GM12878 (cell line): ENCODE measurements around the gene TSSC4. TPM values are rescaled to one million over a fixed set of nuclear protein-coding genes. Genes with fewer than 3 reads are reported as not detected.

Experiments used
- ATAC-seq: fragments of 200-7000 bp; cut with Tn5 transposase; 3 replicates; pipeline ENCODE4 v1.9.1; 2020; ENCODE audit warnings: mild to moderate bottlenecking, moderate library complexity
- BruUV-seq: library from RNA; stranded (reverse); fragments of 400-500 nt; replicated peaks from 2 replicates; lab custom pipeline; 2021; lab: Mats Ljungman, UMichigan
- CTCF ChIA-PET: fragments of 300-600 bp; sonication (Branson Sonifier 250); formaldehyde crosslinking; extraction: SDS; loops from one replicate; lab custom pipeline; 2021; ENCODE audit warnings: inconsistent platforms; lab: Yijun Ruan, JAX
- POLR2A ChIA-PET: fragments of 350-600 bp; formaldehyde crosslinking; extraction: SDS; loops from one replicate; lab custom pipeline; 2021; ENCODE audit warnings: inconsistent platforms; lab: Charles Lee
- RAD21 ChIA-PET: fragments of 300-600 bp; sonication (Branson Sonifier 250); formaldehyde crosslinking; loops from one replicate; lab custom pipeline; 2023; ENCODE audit warnings: antibody characterized with exemption; ENCODE audit not compliant: unreplicated experiment; lab: Charles Lee
- SMC1A ChIA-PET: fragments of 300-600 bp; sonication (Branson Sonifier 250); formaldehyde crosslinking; loops from one replicate; lab custom pipeline; 2023; ENCODE audit not compliant: unreplicated experiment, uncharacterized antibody; lab: Charles Lee
- DNase-seq: peaks from one replicate; pipeline ENCODE4 v3.0.0-alpha.2; 2011; ENCODE audit warnings: low read depth, low spot score
- FAIRE-seq: peaks from 3 replicates; lab custom pipeline; 2011; peaks lifted over from hg19 to GRCh38; lab: Jason Lieb, UNC
- H2AFZ ChIP-seq: 2 replicates; pipeline ENCODE4 v1.6.0; 2011; ENCODE audit warnings: low read depth, low read length, control low read depth; ENCODE audit not compliant: control insufficient read depth
- H3K27ac ChIP-seq: 2 replicates; pipeline ENCODE4 v1.5.1; 2011; ENCODE audit warnings: control low read depth; ENCODE audit not compliant: control insufficient read depth, insufficient read depth
- H3K27me3 ChIP-seq, 2 experiments: replicated peaks in 1 of 2; 2 replicates each; pipeline versions ENCODE4 v1.6.0 to v1.6.1; 2011; ENCODE audit warnings: low read length in 1 of 2; ENCODE audit not compliant: control insufficient read depth in 2 of 2, insufficient read depth in 2 of 2
- H3K36me3 ChIP-seq, 2 experiments: 2 replicates each; pipeline ENCODE4 v1.5.1; 2011; ENCODE audit warnings: low read length in 1 of 2; ENCODE audit not compliant: control insufficient read depth in 2 of 2, insufficient read depth in 2 of 2
- H3K4me1 ChIP-seq: 2 replicates; pipeline ENCODE4 v1.6.1; 2011; ENCODE audit warnings: mild to moderate bottlenecking, low read length, moderate library complexity, mixed read lengths; ENCODE audit not compliant: control insufficient read depth, insufficient read depth
- H3K4me2 ChIP-seq: 2 replicates; pipeline ENCODE4 v1.6.0; 2011; ENCODE audit warnings: control low read depth; ENCODE audit not compliant: control insufficient read depth, insufficient read depth
- H3K4me3 ChIP-seq: fragments of 200-600 bp; sonication (generic); 2 replicates; pipeline ENCODE4 v1.5.1; 2016
- H3K79me2 ChIP-seq: 2 replicates; pipeline ENCODE4 v1.6.0; 2011; ENCODE audit warnings: low read length; ENCODE audit not compliant: control insufficient read depth, insufficient read depth
- H3K9ac ChIP-seq: 2 replicates; pipeline ENCODE4 v1.8.0; 2011; ENCODE audit warnings: low read length, control low read depth, mixed read lengths; ENCODE audit not compliant: control insufficient read depth, insufficient read depth
- H3K9me3 ChIP-seq: replicated peaks from 3 replicates; pipeline ENCODE4 v1.5.1; 2011; ENCODE audit warnings: mild to moderate bottlenecking, low read length; ENCODE audit not compliant: control insufficient read depth, insufficient read depth
- H4K20me1 ChIP-seq: 2 replicates; pipeline ENCODE4 v1.6.0; 2011; ENCODE audit not compliant: control insufficient read depth, insufficient read depth
- IRF5 ChIP-seq: fragments of 450-650 bp; IDR thresholded peaks from 2 replicates; pipeline ENCODE4 v1.6.1; 2017; ENCODE audit warnings: borderline replicate concordance
- POLR2A ChIP-seq: IDR thresholded peaks from 2 replicates; pipeline ENCODE4 v1.6.1; 2011; ENCODE audit warnings: low read depth, mild to moderate bottlenecking, low read length
- whole genome bisulfite sequencing: methylation state at CpG from one replicate; pipeline ENCODE4 v1.1.6; 2016; ENCODE audit warnings: low lambda C conversion rate; ENCODE audit not compliant: insufficient replicate concordance, insufficient coverage; ENCODE audit errors: missing lambda C conversion rate; 5-methylcytosine and 5-hydroxymethylcytosine counted together
- in situ Hi-C: fragments of 300-500 bp; cut with MboI; formaldehyde crosslinking; loops from 9 replicates; pipeline ENCODE4 v1.14.3; 2018; ENCODE audit warnings: mixed read lengths
- intact Hi-C: fragments of 100-400 bp; cut with micrococcal nuclease; formaldehyde crosslinking; loops from one replicate; pipeline ENCODE4 v1.14.2; 2022; ENCODE audit not compliant: unreplicated experiment
- polyA plus RNA-seq, 11 experiments: library from polyadenylated mRNA; depleted of rRNA in 4 of 11; unstranded in 6 of 11; stranded (reverse) in 5 of 11; fragments of >200 nt; fragmentation: Nextera tagmentation in 4 of 11; fragmentation: Illumina TruSeq in 1 of 11; extraction: Ambion mirVana in 4 of 11; extraction: Trizol in 1 of 11; gene quantifications; 1 replicate in 1 of 11; 2 replicates in 10 of 11; pipeline versions ENCODE4 v1.2.1 to v1.2.3, GENCODE V29; 2011 to 2016; ENCODE audit warnings: inconsistent platforms in 2 of 11, missing spikeins in 2 of 11, low read depth in 1 of 11
- total RNA-seq, 4 experiments: library from RNA; depleted of rRNA in 3 of 4; stranded (reverse); fragments of >200 nt in 3 of 4; fragmentation: Illumina TruSeq in 1 of 4; extraction: Trizol in 1 of 4; gene quantifications; 2 replicates each; pipeline versions ENCODE4 v1.2.1 to v1.2.3, GENCODE V29; 2013 to 2021

The TSSC4 gene
- total and polyA plus RNA-seq, 10 of the 15 experiments (the other 5 are each of a cell fraction or from before 2014, with no cell fraction given): 0.69 to 70.1 (median 25.7) TPM

GRCh38 chr11:2379466-2380174 lies 20.9 kb upstream of the TSSC4 start:
- TSS peak; percentile 67 for BruUV-seq
- peak overlapping the region; percentile 63 for H3K9ac ChIP-seq

More at GRCh38 chr11:2379466-2380174, 20.9 kb upstream of the TSSC4 start:
- H3K4me3 ChIP-seq: peak overlapping the region; percentile 61
- ChIA-PET SMC1A (no interaction called here), POLR2A (no interaction called here), CTCF (no interaction called here), RAD21 (interaction anchor here (2.4 kb wide), 1 partner anchor 21 kb away, joined by 11 read pairs; the partner anchor contains the start of gene TSSC4)
- H3K27ac ChIP-seq: peak overlapping the region; percentile 75
- WGBS: 17% methylated on average over 9 of the region's 11 CpGs
- FAIRE-seq (no peak), DNase-seq (no peak), ATAC-seq (no peak)
- intact Hi-C loops (loop anchor here (5.0 kb wide), 1 partner anchor 527 kb away; the partner anchor contains the start of gene LSP1), in situ Hi-C loops (loop anchor here (5.0 to 25.0 kb wide), 2 partner anchors 527 to 1567 kb away; partner anchors contain the start of genes LSP1, PIDD1, PNPLA2 and RPLP2)
- TF ChIP-seq POLR2A (peak; percentile 42), IRF5 (no peak)
- peaks cover 64% of the 10 kb centered on the region for H3K79me2 ChIP-seq
- no peaks in the 10 kb centered on the region for H3K27me3 ChIP-seq
- H4K20me1 ChIP-seq: no peaks in the 10 kb centered on the region; the same call in none of the 2 replicates
- peak overlapping the region; percentile 96 for H3K4me2 ChIP-seq
- no peaks in the 10 kb centered on the region; the same call in 2 of the 3 replicates for H3K9me3 ChIP-seq
- no peaks in the 10 kb centered on the region; a peak in 1 of 4 replicates for H3K36me3 ChIP-seq
- no peak overlapping the region for H2AFZ ChIP-seq
- peaks cover 44% of the 10 kb centered on the region for H3K4me1 ChIP-seq
